ENCODE measurements around the gene GRIA1.

The GRIA1 gene

GRCh38 chr5:153707626-153708025 is 217.2 kb downstream of the GRIA1 start:
- no peaks in the 10 kb centered on the region for H3K36me3 ChIP-seq (ENCODE audit: control insufficient read depth in 1 of 2, insufficient read depth in 2 of 2, low read depth in 1 of 2, low read length in 2 of 2)
- no peak overlapping the region for H2BK15ac ChIP-seq (ENCODE audit: low read depth, poor library complexity, severe bottlenecking)
- no peak overlapping the region for H3K18ac ChIP-seq (ENCODE audit: low read depth in 1 of 2, low read length in 2 of 2)
- no peak overlapping the region for H3K4me3 ChIP-seq (ENCODE audit: insufficient read depth in 1 of 2, low read depth in 1 of 2, low read length in 2 of 2)
- no peak overlapping the region for H3K27ac ChIP-seq (ENCODE audit: low read length, poor library complexity, severe bottlenecking)
- no peak overlapping the region for H3K4me2 ChIP-seq (ENCODE audit: low read length, poor library complexity, severe bottlenecking)
- no peak overlapping the region for H2AK5ac ChIP-seq (ENCODE audit: low read length, severe bottlenecking)
- no peak overlapping the region for H2BK12ac ChIP-seq (ENCODE audit: low read length in 2 of 2)
- no peak overlapping the region for H3K9ac ChIP-seq (ENCODE audit: low read length)
- no peak overlapping the region for H4K8ac ChIP-seq (ENCODE audit: low read length)
- H2AFZ ChIP-seq (ENCODE audit: low read depth, low read length) = no peak overlapping the region
- H4K91ac ChIP-seq (ENCODE audit: low read length) = no peak overlapping the region
- no peaks in the 10 kb centered on the region for H3K27me3 ChIP-seq (ENCODE audit: control insufficient read depth in 1 of 2, insufficient read depth in 1 of 2, low read length in 2 of 2)
- no peak overlapping the region for H2BK5ac ChIP-seq (ENCODE audit: low read depth, low read length, poor library complexity, severe bottlenecking)
- no peak overlapping the region for H3K23ac ChIP-seq (ENCODE audit: low read length in 2 of 2)
- WGBS = 90% methylated on average over 6 of the region's 6 CpGs
- no peaks in the 10 kb centered on the region for H3K9me3 ChIP-seq (ENCODE audit: control insufficient read depth, low read length)
- H2BK120ac ChIP-seq (ENCODE audit: low read depth, low read length) = no peak overlapping the region
- no peaks in the 10 kb centered on the region for H3K79me1 ChIP-seq (replicated peaks; ENCODE audit: low read length, poor library complexity, severe bottlenecking)
- no peak overlapping the region for H3K14ac ChIP-seq (ENCODE audit: low read length in 2 of 2)
- H3K4ac ChIP-seq (ENCODE audit: low read depth in 1 of 2, low read length in 2 of 2) = no peak overlapping the region
- DNase-seq = no peak
- no peaks in the 10 kb centered on the region for H3K4me1 ChIP-seq (ENCODE audit: control insufficient read depth, insufficient read depth, low read depth, low read length)

GRCh38 chr5:153711755-153712154 is 221.3 kb downstream of the GRIA1 start:
- H4K91ac ChIP-seq (ENCODE audit: low read length) = no peak overlapping the region
- no peaks in the 10 kb centered on the region for H3K4me1 ChIP-seq (ENCODE audit: control insufficient read depth, insufficient read depth, low read depth, low read length)
- no peak overlapping the region for H2BK12ac ChIP-seq (ENCODE audit: low read length in 2 of 2)
- no peak overlapping the region for H3K4ac ChIP-seq (ENCODE audit: low read depth in 1 of 2, low read length in 2 of 2)
- no peak overlapping the region for H2BK5ac ChIP-seq (ENCODE audit: low read depth, low read length, poor library complexity, severe bottlenecking)
- no peak overlapping the region for H3K23ac ChIP-seq (ENCODE audit: low read length in 2 of 2)
- no peak overlapping the region for H3K14ac ChIP-seq (ENCODE audit: low read length in 2 of 2)
- no peaks in the 10 kb centered on the region for H3K36me3 ChIP-seq (ENCODE audit: control insufficient read depth in 1 of 2, insufficient read depth in 2 of 2, low read depth in 1 of 2, low read length in 2 of 2)
- no peaks in the 10 kb centered on the region for H3K27me3 ChIP-seq (ENCODE audit: control insufficient read depth in 1 of 2, insufficient read depth in 1 of 2, low read length in 2 of 2)
- H2BK120ac ChIP-seq (ENCODE audit: low read depth, low read length) = no peak overlapping the region
- H3K4me3 ChIP-seq (ENCODE audit: insufficient read depth in 1 of 2, low read depth in 1 of 2, low read length in 2 of 2) = no peak overlapping the region
- H3K27ac ChIP-seq (ENCODE audit: low read length, poor library complexity, severe bottlenecking) = no peak overlapping the region
- H2BK15ac ChIP-seq (ENCODE audit: low read depth, poor library complexity, severe bottlenecking) = no peak overlapping the region
- H3K9me3 ChIP-seq (ENCODE audit: control insufficient read depth, low read length) = no peaks in the 10 kb centered on the region
- no peak overlapping the region for H2AFZ ChIP-seq (ENCODE audit: low read depth, low read length)
- no peak overlapping the region for H2AK5ac ChIP-seq (ENCODE audit: low read length, severe bottlenecking)
- H3K4me2 ChIP-seq (ENCODE audit: low read length, poor library complexity, severe bottlenecking) = no peak overlapping the region
- 94% methylated on average over 4 of the region's 4 CpGs for WGBS
- no peak overlapping the region for H3K18ac ChIP-seq (ENCODE audit: low read depth in 1 of 2, low read length in 2 of 2)
- no peaks in the 10 kb centered on the region for H3K79me1 ChIP-seq (replicated peaks; ENCODE audit: low read length, poor library complexity, severe bottlenecking)
- no peak for DNase-seq
- no peak overlapping the region for H3K9ac ChIP-seq (ENCODE audit: low read length)
- H4K8ac ChIP-seq (ENCODE audit: low read length) = no peak overlapping the region

DNA sequence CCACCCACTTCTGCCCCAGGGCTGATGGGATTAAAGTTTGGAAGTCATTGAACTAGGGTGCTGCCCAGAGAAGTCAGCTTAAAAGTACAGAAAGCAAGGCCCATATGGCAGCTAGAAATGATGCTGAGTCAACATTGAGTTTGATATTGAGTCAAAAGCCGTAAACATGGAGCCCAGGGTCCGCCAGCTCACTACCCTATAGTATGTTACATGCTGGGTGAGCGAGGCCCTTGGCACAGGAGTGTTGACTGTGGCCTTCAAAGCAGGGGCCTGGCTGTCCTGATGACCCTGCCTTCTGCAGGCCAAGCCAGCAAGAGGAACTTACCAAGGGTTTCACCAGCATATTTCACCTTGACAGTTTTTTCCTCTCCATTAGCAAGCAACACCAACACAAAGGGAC is 222.5 kb downstream of the GRIA1 start:
- Histone ChIP-seq H3K4me2 (ENCODE audit: low read length, poor library complexity, severe bottlenecking) (no peak overlapping the region), H4K8ac (ENCODE audit: low read length) (no peak overlapping the region), H3K27ac (ENCODE audit: low read length, poor library complexity, severe bottlenecking) (no peak overlapping the region), H3K4me3 (ENCODE audit: insufficient read depth in 1 of 2, low read depth in 1 of 2, low read length in 2 of 2) (no peak overlapping the region), H2BK5ac (ENCODE audit: low read depth, low read length, poor library complexity, severe bottlenecking) (no peak overlapping the region), H3K18ac (ENCODE audit: low read depth in 1 of 2, low read length in 2 of 2) (no peak overlapping the region), H2BK12ac (ENCODE audit: low read length in 2 of 2) (no peak overlapping the region), H3K14ac (ENCODE audit: low read length in 2 of 2) (no peak overlapping the region), H4K91ac (ENCODE audit: low read length) (no peak overlapping the region), H3K9me3 (ENCODE audit: control insufficient read depth, low read length) (no peaks in the 10 kb centered on the region), H3K36me3 (ENCODE audit: control insufficient read depth in 1 of 2, insufficient read depth in 2 of 2, low read depth in 1 of 2, low read length in 2 of 2) (no peaks in the 10 kb centered on the region), H3K9ac (ENCODE audit: low read length) (no peak overlapping the region), H3K4me1 (ENCODE audit: control insufficient read depth, insufficient read depth, low read depth, low read length) (no peaks in the 10 kb centered on the region), H2AK5ac (ENCODE audit: low read length, severe bottlenecking) (no peak overlapping the region), H2AFZ (ENCODE audit: low read depth, low read length) (no peak overlapping the region), H3K23ac (ENCODE audit: low read length in 2 of 2) (no peak overlapping the region), H2BK15ac (ENCODE audit: low read depth, poor library complexity, severe bottlenecking) (no peak overlapping the region), H3K27me3 (ENCODE audit: control insufficient read depth in 1 of 2, insufficient read depth in 1 of 2, low read length in 2 of 2) (no peaks in the 10 kb centered on the region), H3K79me1 (replicated peaks; ENCODE audit: low read length, poor library complexity, severe bottlenecking) (no peaks in the 10 kb centered on the region), H3K4ac (ENCODE audit: low read depth in 1 of 2, low read length in 2 of 2) (no peak overlapping the region), H2BK120ac (ENCODE audit: low read depth, low read length) (no peak overlapping the region)
- WGBS = 100% methylated on average over 3 of the region's 3 CpGs
- no peak for DNase-seq

GRCh38 chr5:153713943-153714342 is 223.5 kb downstream of the GRIA1 start:
- H2AFZ ChIP-seq (ENCODE audit: low read depth, low read length) = no peak overlapping the region
- H3K18ac ChIP-seq (ENCODE audit: low read depth in 1 of 2, low read length in 2 of 2) = no peak overlapping the region
- no peak overlapping the region for H2BK5ac ChIP-seq (ENCODE audit: low read depth, low read length, poor library complexity, severe bottlenecking)
- H3K4me2 ChIP-seq (ENCODE audit: low read length, poor library complexity, severe bottlenecking) = no peak overlapping the region
- no peak overlapping the region for H3K4ac ChIP-seq (ENCODE audit: low read depth in 1 of 2, low read length in 2 of 2)
- H2BK120ac ChIP-seq (ENCODE audit: low read depth, low read length) = no peak overlapping the region
- no peak overlapping the region for H2AK5ac ChIP-seq (ENCODE audit: low read length, severe bottlenecking)
- H3K27ac ChIP-seq (ENCODE audit: low read length, poor library complexity, severe bottlenecking) = no peak overlapping the region
- no peaks in the 10 kb centered on the region for H3K79me1 ChIP-seq (replicated peaks; ENCODE audit: low read length, poor library complexity, severe bottlenecking)
- H3K4me3 ChIP-seq (ENCODE audit: insufficient read depth in 1 of 2, low read depth in 1 of 2, low read length in 2 of 2) = no peak overlapping the region
- no peak overlapping the region for H2BK12ac ChIP-seq (ENCODE audit: low read length in 2 of 2)
- H3K27me3 ChIP-seq (ENCODE audit: control insufficient read depth in 1 of 2, insufficient read depth in 1 of 2, low read length in 2 of 2) = no peaks in the 10 kb centered on the region
- WGBS = 93% methylated on average over 8 of the region's 8 CpGs
- H4K91ac ChIP-seq (ENCODE audit: low read length) = no peak overlapping the region
- H4K8ac ChIP-seq (ENCODE audit: low read length) = no peak overlapping the region
- H3K14ac ChIP-seq (ENCODE audit: low read length in 2 of 2) = no peak overlapping the region
- no peaks in the 10 kb centered on the region for H3K4me1 ChIP-seq (ENCODE audit: control insufficient read depth, insufficient read depth, low read depth, low read length)
- no peak overlapping the region for H2BK15ac ChIP-seq (ENCODE audit: low read depth, poor library complexity, severe bottlenecking)
- no peak overlapping the region for H3K23ac ChIP-seq (ENCODE audit: low read length in 2 of 2)
- no peaks in the 10 kb centered on the region for H3K9me3 ChIP-seq (ENCODE audit: control insufficient read depth, low read length)
- DNase-seq = no peak
- H3K9ac ChIP-seq (ENCODE audit: low read length) = no peak overlapping the region
- no peaks in the 10 kb centered on the region for H3K36me3 ChIP-seq (ENCODE audit: control insufficient read depth in 1 of 2, insufficient read depth in 2 of 2, low read depth in 1 of 2, low read length in 2 of 2)
